Measurements from ENCODE around the gene KRT40. TPM values are rescaled to one million over a fixed set of nuclear protein-coding genes. Genes with fewer than 3 reads are reported as not detected.

Gene KRT40
- total RNA-seq, 1 experiment from 2014 or later = not detected

DNA sequence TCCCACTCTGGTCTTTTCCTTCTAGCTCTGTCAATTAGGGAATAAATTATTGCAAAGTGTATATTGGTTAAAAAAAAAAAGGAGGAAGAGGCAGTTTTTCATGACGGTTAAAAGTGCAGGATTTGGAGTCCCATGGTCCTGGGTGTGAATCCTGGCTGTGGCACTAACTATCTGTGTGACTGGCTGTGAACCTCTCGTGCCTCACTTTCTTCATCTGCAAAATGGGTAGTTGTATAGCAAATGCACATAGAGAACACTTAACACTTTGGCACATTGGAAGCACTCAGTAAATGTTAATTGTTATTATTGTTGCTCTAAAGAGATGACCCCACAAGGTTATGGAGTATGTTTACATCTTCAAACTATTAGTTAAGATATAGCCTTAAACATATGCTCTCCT, 36.2 kb downstream of the KRT40 start:
- no peaks in the 10 kb centered on the region for H3K9me3 ChIP-seq (ENCODE audit: insufficient read depth, low read depth)
- H2AFZ ChIP-seq = no peak overlapping the region
- H3K27me3 ChIP-seq (ENCODE audit: insufficient read depth, low read depth) = no peaks in the 10 kb centered on the region
- H4K20me1 ChIP-seq (ENCODE audit: insufficient read depth) = no peaks in the 10 kb centered on the region
- peaks cover 16% of the 10 kb centered on the region for H3K4me1 ChIP-seq (replicated peaks; ENCODE audit: insufficient read depth)
- H3F3A ChIP-seq (ENCODE audit: insufficient read depth, low read depth) = peaks cover 12% of the 10 kb centered on the region; the same call in 1 of the 2 replicates
- ChIA-PET POLR2A (ENCODE audit: unreplicated experiment) (no interaction called here), CTCF (no interaction called here)
- TF ChIP-seq CTCF (conservative IDR thresholded peaks at IDR 0.05) = no peak
- no peak for TF ChIP-seq EZH2 (IDR thresholded peaks at IDR 0.05; ENCODE audit: low read depth)
- no peaks in the 10 kb centered on the region for H3K36me3 ChIP-seq (ENCODE audit: low read depth)
- no peak for DNase-seq
- H3K4me2 ChIP-seq = no peak overlapping the region
- intact Hi-C loops (cut with micrococcal nuclease; ENCODE audit: unreplicated experiment) = no loop called here
- H3K9me2 ChIP-seq (ENCODE audit: insufficient read depth) = no peaks in the 10 kb centered on the region
- no peak overlapping the region for H3K27ac ChIP-seq
- no TSS peak for BruUV-seq (replicated peaks)
- H3K4me3 ChIP-seq = no peak overlapping the region
- H3K79me2 ChIP-seq (ENCODE audit: low read depth) = no peaks in the 10 kb centered on the region

DNA sequence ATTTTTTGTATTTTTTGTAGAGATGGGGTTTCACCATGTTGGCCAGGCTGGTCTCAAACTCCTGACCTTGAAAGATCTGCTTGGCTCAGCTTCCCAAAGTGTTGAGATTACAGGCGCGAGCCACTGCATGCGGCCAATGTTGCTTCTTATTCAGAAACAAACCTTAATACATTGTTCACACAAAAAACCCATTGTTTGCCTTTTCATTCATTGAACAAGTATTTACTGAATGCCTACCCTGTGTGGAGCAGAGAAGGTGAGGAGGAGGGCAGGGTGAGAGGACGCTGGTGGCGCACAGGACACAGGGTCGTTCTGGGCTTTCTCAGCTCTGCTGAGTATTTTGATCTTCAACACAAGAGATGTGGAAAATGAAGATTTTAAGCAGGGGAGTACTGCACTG, 38.7 kb downstream of the KRT40 start:
- no peaks in the 10 kb centered on the region for H3K9me3 ChIP-seq (ENCODE audit: insufficient read depth, low read depth)
- intact Hi-C loops (cut with micrococcal nuclease; ENCODE audit: unreplicated experiment) = no loop called here
- no peaks in the 10 kb centered on the region for H3K79me2 ChIP-seq (ENCODE audit: low read depth)
- no peaks in the 10 kb centered on the region for H3K27me3 ChIP-seq (ENCODE audit: insufficient read depth, low read depth)
- POLR2A ChIA-PET (ENCODE audit: unreplicated experiment) = no interaction called here
- TF ChIP-seq CTCF (conservative IDR thresholded peaks at IDR 0.05) (no peak), EZH2 (IDR thresholded peaks at IDR 0.05; ENCODE audit: low read depth) (no peak)
- H3K9me2 ChIP-seq (ENCODE audit: insufficient read depth) = no peaks in the 10 kb centered on the region; the same call in 1 of the 2 replicates
- DNase-seq = no peak
- no peak overlapping the region for H3K27ac ChIP-seq
- no peaks in the 10 kb centered on the region for H4K20me1 ChIP-seq (ENCODE audit: insufficient read depth)
- no peak overlapping the region for H3K4me2 ChIP-seq
- no peaks in the 10 kb centered on the region for H3K36me3 ChIP-seq (ENCODE audit: low read depth)
- peaks cover 3% of the 10 kb centered on the region; the same call in 1 of the 2 replicates for H3F3A ChIP-seq (ENCODE audit: insufficient read depth, low read depth)
- H3K4me3 ChIP-seq = no peak overlapping the region
- no peaks in the 10 kb centered on the region for H3K4me1 ChIP-seq (replicated peaks; ENCODE audit: insufficient read depth)
- no peak overlapping the region for H2AFZ ChIP-seq
- CTCF ChIA-PET = no interaction called here
- no TSS peak for BruUV-seq (replicated peaks)

GRCh38 chr17:40944531-40944930, 39.6 kb downstream of the KRT40 start:
- Histone ChIP-seq H3K27ac (no peak overlapping the region), H3K4me2 (no peak overlapping the region), H3K27me3 (ENCODE audit: insufficient read depth, low read depth) (no peaks in the 10 kb centered on the region), H3K9me3 (ENCODE audit: insufficient read depth, low read depth) (no peaks in the 10 kb centered on the region), H3K9me2 (ENCODE audit: insufficient read depth) (no peaks in the 10 kb centered on the region; the same call in 1 of the 2 replicates), H3K36me3 (ENCODE audit: low read depth) (no peaks in the 10 kb centered on the region), H3K4me3 (no peak overlapping the region), H3K4me1 (replicated peaks; ENCODE audit: insufficient read depth) (no peaks in the 10 kb centered on the region), H2AFZ (no peak overlapping the region), H3F3A (ENCODE audit: insufficient read depth, low read depth) (peaks cover 7% of the 10 kb centered on the region; the same call in 1 of the 2 replicates), H3K79me2 (ENCODE audit: low read depth) (no peaks in the 10 kb centered on the region), H4K20me1 (ENCODE audit: insufficient read depth) (no peaks in the 10 kb centered on the region)
- intact Hi-C loops (cut with micrococcal nuclease; ENCODE audit: unreplicated experiment) = no loop called here
- no peak for DNase-seq
- CTCF ChIA-PET = no interaction called here
- no TSS peak for BruUV-seq (replicated peaks)
- POLR2A ChIA-PET (ENCODE audit: unreplicated experiment) = no interaction called here
- TF ChIP-seq CTCF (conservative IDR thresholded peaks at IDR 0.05) (no peak), EZH2 (IDR thresholded peaks at IDR 0.05; ENCODE audit: low read depth) (no peak)
